ENCODE data around the gene MTMR4.

The MTMR4 gene

DNA sequence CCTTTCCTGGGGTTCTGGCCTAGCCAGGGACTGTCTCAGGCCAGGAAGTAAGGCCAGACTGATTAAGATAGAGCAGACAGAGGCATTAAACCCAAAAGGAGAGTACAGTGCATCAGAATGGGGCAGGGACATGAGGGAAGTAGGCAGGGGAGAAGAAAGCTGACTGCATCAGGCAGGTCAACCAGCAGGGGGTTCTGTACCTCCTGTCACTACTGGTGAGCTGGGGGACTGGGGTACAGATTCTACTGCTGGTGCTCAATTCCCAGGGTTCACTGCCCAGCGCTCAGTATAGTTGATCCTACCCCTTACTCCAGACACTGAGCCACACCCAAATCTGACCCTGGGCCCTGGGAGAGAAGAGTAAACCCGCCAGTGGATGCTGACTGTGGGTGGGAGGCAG lies 12.9 kb upstream of the MTMR4 start:
- no peak for DNase-seq (ENCODE audit: low read depth, low spot score)
- Histone ChIP-seq H3K36me3 (ENCODE audit: insufficient read depth, insufficient read length, low read length) (no peaks in the 10 kb centered on the region), H3K9me3 (ENCODE audit: insufficient read depth, low read length) (no peaks in the 10 kb centered on the region), H3K27me3 (ENCODE audit: insufficient read depth, insufficient read length) (peaks cover 17% of the 10 kb centered on the region), H3K4me1 (ENCODE audit: insufficient read depth, insufficient read length) (peaks cover 25% of the 10 kb centered on the region), H3K9ac (ENCODE audit: insufficient read length, low read depth) (no peak overlapping the region), H3K4me3 (ENCODE audit: insufficient read length, low read depth) (no peak overlapping the region)
- TF ChIP-seq YY1 (IDR thresholded peaks at IDR 0.05; ENCODE audit: insufficient read depth, insufficient read length) (no peak), ZNF274 (IDR thresholded peaks at IDR 0.05; ENCODE audit: low read depth, low read length) (no peak), SUZ12 (IDR thresholded peaks at IDR 0.05; ENCODE audit: extremely low read depth, insufficient read depth, insufficient read length) (no peak)

DNA sequence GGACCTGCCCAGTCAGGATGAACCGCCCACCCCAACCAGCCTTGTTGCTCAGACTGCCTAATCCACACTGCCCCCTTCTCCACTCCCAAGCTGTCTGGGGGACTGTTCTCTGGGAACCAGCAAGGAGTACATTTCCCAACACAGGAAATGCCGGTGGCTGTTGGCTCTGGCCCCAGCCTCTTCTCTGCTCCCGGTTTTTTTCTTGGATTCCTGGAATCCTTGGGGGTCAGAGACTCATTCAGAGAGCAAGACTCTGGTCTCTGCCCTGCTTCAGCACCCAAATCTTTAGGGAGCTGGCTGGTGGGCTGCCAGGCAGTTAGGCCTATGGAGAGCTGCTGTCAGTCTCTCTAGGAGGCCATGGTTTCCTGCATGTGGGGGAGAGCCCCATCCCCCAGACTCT lies 10.8 kb upstream of the MTMR4 start:
- peaks cover 25% of the 10 kb centered on the region for H3K4me1 ChIP-seq (ENCODE audit: insufficient read depth, insufficient read length)
- H3K9ac ChIP-seq (ENCODE audit: insufficient read length, low read depth): peak overlapping the region; percentile 13
- no peak overlapping the region for H3K4me3 ChIP-seq (ENCODE audit: insufficient read length, low read depth)
- TF ChIP-seq ZNF274 (IDR thresholded peaks at IDR 0.05; ENCODE audit: low read depth, low read length) (no peak), SUZ12 (IDR thresholded peaks at IDR 0.05; ENCODE audit: extremely low read depth, insufficient read depth, insufficient read length) (no peak), YY1 (IDR thresholded peaks at IDR 0.05; ENCODE audit: insufficient read depth, insufficient read length) (no peak)
- peaks cover under 1% of the 10 kb centered on the region for H3K27me3 ChIP-seq (ENCODE audit: insufficient read depth, insufficient read length)
- H3K36me3 ChIP-seq (ENCODE audit: insufficient read depth, insufficient read length, low read length): no peaks in the 10 kb centered on the region
- no peak for DNase-seq (ENCODE audit: low read depth, low spot score)
- no peaks in the 10 kb centered on the region for H3K9me3 ChIP-seq (ENCODE audit: insufficient read depth, low read length)

DNA sequence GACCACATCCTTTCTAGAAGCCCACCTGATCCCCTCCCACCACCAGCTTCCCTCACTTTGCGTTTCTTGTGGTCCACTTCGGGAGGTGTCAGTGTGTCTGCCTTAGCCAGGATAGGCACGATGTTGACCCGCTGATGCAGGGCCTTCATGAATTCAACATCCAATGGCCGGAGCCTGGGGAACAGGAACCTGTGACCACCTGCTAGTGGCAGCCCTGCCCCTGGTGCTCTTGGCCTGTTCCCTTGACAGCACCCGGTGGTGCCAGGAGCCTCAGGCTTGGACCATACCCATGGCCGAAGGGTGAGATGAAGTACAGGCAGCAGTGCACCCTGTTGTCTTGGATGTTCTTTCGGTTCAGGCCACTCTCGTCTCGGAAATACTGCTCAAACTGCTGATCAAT lies 7.2 kb upstream of the MTMR4 start:
- Histone ChIP-seq H3K36me3 (ENCODE audit: insufficient read depth, insufficient read length, low read length) (no peaks in the 10 kb centered on the region), H3K4me3 (ENCODE audit: insufficient read length, low read depth) (no peak overlapping the region), H3K4me1 (ENCODE audit: insufficient read depth, insufficient read length) (peaks cover 21% of the 10 kb centered on the region), H3K27me3 (ENCODE audit: insufficient read depth, insufficient read length) (no peaks in the 10 kb centered on the region), H3K9me3 (ENCODE audit: insufficient read depth, low read length) (no peaks in the 10 kb centered on the region), H3K9ac (ENCODE audit: insufficient read length, low read depth) (no peak overlapping the region)
- no peak for DNase-seq (ENCODE audit: low read depth, low spot score)
- no peak for TF ChIP-seq SUZ12 (IDR thresholded peaks at IDR 0.05; ENCODE audit: extremely low read depth, insufficient read depth, insufficient read length)
- TF ChIP-seq ZNF274 (IDR thresholded peaks at IDR 0.05; ENCODE audit: low read depth, low read length): no peak
- TF ChIP-seq YY1 (IDR thresholded peaks at IDR 0.05; ENCODE audit: insufficient read depth, insufficient read length): no peak

DNA sequence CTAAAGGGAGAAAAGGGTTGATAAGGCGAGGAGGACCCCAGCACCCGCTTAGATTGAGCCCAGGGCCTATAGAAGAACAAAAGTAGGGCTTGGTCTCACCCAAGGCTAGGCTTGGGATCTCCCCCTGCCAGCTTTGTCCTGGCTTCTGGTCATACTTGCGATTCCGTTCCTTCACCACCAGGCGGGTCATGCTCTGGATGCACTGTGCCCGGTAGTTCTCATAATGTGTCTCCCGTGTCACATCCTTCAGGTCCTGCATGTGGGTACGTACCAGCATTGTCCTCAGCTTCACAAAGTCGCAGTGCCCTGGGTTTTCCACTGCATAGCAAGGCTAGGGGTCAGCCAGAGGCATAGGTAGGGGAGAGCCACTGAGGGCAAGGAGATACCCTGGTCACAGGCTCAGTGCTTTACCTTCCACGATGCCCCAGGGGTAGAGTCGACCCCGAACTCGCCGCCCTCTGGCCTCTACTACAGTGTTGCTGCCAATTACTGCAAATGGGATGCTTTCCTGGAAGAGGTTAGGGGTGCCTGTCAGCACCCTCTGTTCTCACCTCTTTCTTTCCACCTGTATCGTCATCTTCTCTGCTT lies 6.5 kb upstream of the MTMR4 start:
- no peak for DNase-seq (ENCODE audit: low read depth, low spot score)
- Histone ChIP-seq H3K27me3 (ENCODE audit: insufficient read depth, insufficient read length) (no peaks in the 10 kb centered on the region), H3K9ac (ENCODE audit: insufficient read length, low read depth) (no peak overlapping the region), H3K36me3 (ENCODE audit: insufficient read depth, insufficient read length, low read length) (no peaks in the 10 kb centered on the region), H3K4me3 (ENCODE audit: insufficient read length, low read depth) (no peak overlapping the region), H3K9me3 (ENCODE audit: insufficient read depth, low read length) (no peaks in the 10 kb centered on the region), H3K4me1 (ENCODE audit: insufficient read depth, insufficient read length) (peaks cover 16% of the 10 kb centered on the region)
- TF ChIP-seq YY1 (IDR thresholded peaks at IDR 0.05; ENCODE audit: insufficient read depth, insufficient read length): no peak
- TF ChIP-seq SUZ12 (IDR thresholded peaks at IDR 0.05; ENCODE audit: extremely low read depth, insufficient read depth, insufficient read length): no peak
- TF ChIP-seq ZNF274 (IDR thresholded peaks at IDR 0.05; ENCODE audit: low read depth, low read length): no peak

DNA sequence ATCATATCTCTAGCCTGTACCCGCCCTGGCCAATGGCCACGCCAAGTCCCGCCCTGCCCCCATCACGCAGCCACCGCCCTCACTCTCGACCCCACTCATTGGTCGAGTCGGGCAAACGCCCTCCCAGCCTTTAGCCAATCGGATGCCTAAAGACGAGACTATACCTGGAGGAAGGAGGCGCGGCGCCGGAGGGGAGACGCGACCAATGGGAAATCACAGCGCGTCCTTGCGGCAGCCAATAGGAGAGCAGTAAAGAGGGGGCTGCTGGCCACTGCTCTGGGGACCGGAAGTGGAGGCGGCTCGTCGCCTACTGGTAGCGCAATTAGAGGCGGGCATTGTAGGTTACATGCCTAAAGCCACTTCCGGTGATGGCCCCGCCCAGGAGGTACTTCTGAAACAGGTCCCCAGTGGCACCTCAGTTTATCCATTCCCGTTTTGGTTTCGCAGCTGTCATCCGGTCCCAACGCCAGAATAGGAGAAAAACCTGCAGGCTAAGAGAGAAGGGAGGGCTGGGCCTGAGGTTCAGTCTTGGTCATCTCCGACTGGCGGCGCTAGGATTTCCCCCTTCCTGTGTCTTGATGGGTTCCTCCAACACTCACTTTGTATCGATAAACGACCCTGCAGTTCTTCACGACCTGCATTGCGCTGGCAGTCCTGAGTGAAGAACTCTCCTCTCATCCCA lies 3.6 kb upstream of the MTMR4 start:
- no peaks in the 10 kb centered on the region for H3K36me3 ChIP-seq (ENCODE audit: insufficient read depth, insufficient read length, low read length)
- H3K9me3 ChIP-seq (ENCODE audit: insufficient read depth, low read length): no peaks in the 10 kb centered on the region
- no peaks in the 10 kb centered on the region for H3K27me3 ChIP-seq (ENCODE audit: insufficient read depth, insufficient read length)
- H3K4me1 ChIP-seq (ENCODE audit: insufficient read depth, insufficient read length): peaks cover 8% of the 10 kb centered on the region
- no peak for TF ChIP-seq YY1 (IDR thresholded peaks at IDR 0.05; ENCODE audit: insufficient read depth, insufficient read length)
- H3K4me3 ChIP-seq (ENCODE audit: insufficient read length, low read depth): peak overlapping the region; percentile 81
- DNase-seq (ENCODE audit: low read depth, low spot score): peak; percentile 97
- peak overlapping the region; percentile 83 for H3K9ac ChIP-seq (ENCODE audit: insufficient read length, low read depth)

DNA sequence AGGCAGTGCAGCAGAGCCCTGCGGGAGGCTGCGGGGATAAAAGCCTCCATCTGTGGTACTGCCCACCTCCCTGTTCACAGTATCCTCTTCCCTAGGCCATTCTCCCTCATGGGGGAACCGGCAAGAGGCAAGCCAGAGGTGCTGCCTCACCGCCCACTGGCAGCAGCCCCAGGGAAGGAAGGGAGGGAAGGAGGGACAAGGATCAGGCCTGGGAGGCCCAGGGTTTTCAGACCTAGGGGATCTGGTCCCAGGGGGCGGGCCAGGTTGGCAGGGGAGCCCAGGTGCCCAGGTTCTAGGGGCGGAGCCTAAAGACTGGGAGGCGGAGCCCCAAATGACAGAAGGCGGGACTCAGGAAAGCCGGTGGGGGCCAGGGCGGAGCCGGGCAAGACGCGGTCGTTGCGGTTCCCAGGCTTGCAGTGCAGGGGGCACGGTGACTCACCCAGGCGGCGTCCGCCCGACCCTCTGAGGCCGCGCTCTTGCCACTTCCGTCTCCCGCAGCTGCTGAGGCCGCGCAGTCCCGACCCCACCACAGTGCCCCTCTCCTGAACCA lies 3.0 kb upstream of the MTMR4 start:
- no peak for DNase-seq (ENCODE audit: low read depth, low spot score)
- no peak for TF ChIP-seq ZNF274 (IDR thresholded peaks at IDR 0.05; ENCODE audit: low read depth, low read length)
- TF ChIP-seq YY1 (IDR thresholded peaks at IDR 0.05; ENCODE audit: insufficient read depth, insufficient read length): no peak
- no peak for TF ChIP-seq SUZ12 (IDR thresholded peaks at IDR 0.05; ENCODE audit: extremely low read depth, insufficient read depth, insufficient read length)
- peak overlapping the region; percentile 68 for H3K4me3 ChIP-seq (ENCODE audit: insufficient read length, low read depth)
- peaks cover 4% of the 10 kb centered on the region for H3K36me3 ChIP-seq (ENCODE audit: insufficient read depth, insufficient read length, low read length)
- no peaks in the 10 kb centered on the region for H3K27me3 ChIP-seq (ENCODE audit: insufficient read depth, insufficient read length)
- peaks cover 12% of the 10 kb centered on the region for H3K4me1 ChIP-seq (ENCODE audit: insufficient read depth, insufficient read length)
- H3K9ac ChIP-seq (ENCODE audit: insufficient read length, low read depth): peak overlapping the region; percentile 81
- no peaks in the 10 kb centered on the region for H3K9me3 ChIP-seq (ENCODE audit: insufficient read depth, low read length)

DNA sequence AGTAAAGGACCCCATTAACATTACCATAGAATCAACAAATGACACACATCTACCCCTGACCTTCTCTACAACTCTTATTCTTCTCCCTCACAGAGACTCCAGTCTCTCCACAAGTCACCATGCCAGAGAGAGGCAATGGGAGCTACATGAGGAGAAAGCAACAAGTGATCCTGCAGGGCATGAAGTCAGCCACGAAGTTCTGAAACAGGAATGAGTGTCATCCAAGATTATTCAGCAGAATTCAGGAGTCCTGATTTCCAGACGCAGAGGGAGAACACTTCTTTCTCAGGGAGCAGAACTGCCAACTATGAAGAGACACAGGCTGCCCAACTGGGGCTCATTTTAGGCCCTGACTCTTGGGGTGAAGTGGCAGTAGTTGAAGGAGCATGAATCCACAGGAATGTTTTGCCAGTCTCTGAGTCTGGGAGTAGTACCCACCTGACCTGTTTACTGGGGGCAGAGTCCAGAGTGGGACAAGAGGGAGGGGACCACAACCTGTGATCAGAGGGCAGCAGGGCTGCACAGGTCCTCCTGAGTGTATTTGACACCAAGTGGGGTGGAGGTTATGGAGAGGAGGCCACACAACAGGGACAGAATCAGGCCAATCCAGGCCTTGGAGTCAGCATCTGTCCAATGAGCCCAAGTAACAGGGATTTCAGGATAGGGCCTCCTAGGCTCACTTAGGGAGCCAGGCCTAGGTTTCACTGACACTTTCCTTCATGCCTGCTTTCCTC lies 2.4 kb upstream of the MTMR4 start:
- no peak for TF ChIP-seq ZNF274 (IDR thresholded peaks at IDR 0.05; ENCODE audit: low read depth, low read length)
- no peak for TF ChIP-seq YY1 (IDR thresholded peaks at IDR 0.05; ENCODE audit: insufficient read depth, insufficient read length)
- no peak for TF ChIP-seq SUZ12 (IDR thresholded peaks at IDR 0.05; ENCODE audit: extremely low read depth, insufficient read depth, insufficient read length)
- peak overlapping the region; percentile 81 for H3K9ac ChIP-seq (ENCODE audit: insufficient read length, low read depth)
- H3K9me3 ChIP-seq (ENCODE audit: insufficient read depth, low read length): no peaks in the 10 kb centered on the region
- DNase-seq (ENCODE audit: low read depth, low spot score): no peak
- H3K27me3 ChIP-seq (ENCODE audit: insufficient read depth, insufficient read length): no peaks in the 10 kb centered on the region
- H3K4me3 ChIP-seq (ENCODE audit: insufficient read length, low read depth): peak overlapping the region; percentile 68
- H3K4me1 ChIP-seq (ENCODE audit: insufficient read depth, insufficient read length): peaks cover 13% of the 10 kb centered on the region
- peaks cover 10% of the 10 kb centered on the region for H3K36me3 ChIP-seq (ENCODE audit: insufficient read depth, insufficient read length, low read length)

Data from NT2/D1 (cell line).